NT2/D1 (cell line): ENCODE data around the gene SYT8.
"Not testable (repeated sequence)": the region's sequence is repeated elsewhere in the genome, so short reads cannot be mapped to it uniquely, and the experiment has no call there.

Source experiments
- SUZ12 ChIP-seq: IDR thresholded peaks from 2 replicates; pipeline ENCODE4 v1.6.1; 2011; ENCODE audit not compliant: insufficient read length, insufficient read depth; ENCODE audit errors: extremely low read depth
- YY1 ChIP-seq: IDR thresholded peaks from 2 replicates; pipeline ENCODE4 v1.6.1; 2011; ENCODE audit not compliant: insufficient read length, insufficient read depth
- ZNF274 ChIP-seq: IDR thresholded peaks from 2 replicates; pipeline ENCODE4 v1.6.1; 2011; ENCODE audit warnings: mild to moderate bottlenecking, low read depth, low read length

DNA sequence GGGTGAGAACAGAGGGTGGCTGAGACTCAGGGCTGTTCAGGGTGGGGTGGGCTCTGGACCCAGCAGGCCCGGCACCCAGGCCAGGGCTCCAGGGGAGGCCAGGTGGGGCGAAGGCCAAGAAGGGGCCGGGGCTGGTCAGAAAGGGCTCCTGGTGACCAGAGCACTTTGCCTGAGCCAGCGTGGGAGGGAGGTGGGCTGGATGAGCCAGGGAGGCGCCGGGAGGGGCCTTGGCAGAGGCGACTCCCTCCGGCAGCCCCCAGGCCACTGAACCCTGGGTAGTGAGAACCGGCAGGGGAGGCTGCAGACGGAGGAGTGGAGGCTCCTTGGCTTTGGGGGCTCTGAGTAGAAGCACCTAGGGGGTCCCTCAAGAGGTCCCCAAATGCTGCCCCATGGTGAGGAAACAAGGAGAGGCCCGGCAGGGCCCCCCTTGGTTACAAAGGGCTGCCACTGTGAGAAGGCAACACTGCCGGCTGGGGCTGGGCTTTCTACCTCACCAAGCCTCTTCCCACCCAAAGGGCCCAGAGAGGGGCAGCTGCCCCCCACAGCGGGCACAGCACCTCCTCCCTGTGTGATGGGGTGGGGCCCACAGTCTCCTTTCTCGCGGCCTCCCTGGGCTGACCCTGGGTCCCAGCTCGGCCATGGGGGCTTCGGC is 39.8 kb downstream of the SYT8 start:
- not testable (repeated sequence) for TF ChIP-seq YY1, ZNF274, SUZ12
